Body of pancreas (tissue), 4 donors: ENCODE results near the gene TLL2. TPM values are rescaled to one million over a fixed set of nuclear protein-coding genes. Genes with fewer than 3 reads are reported as not detected.
A peak's percentile ranks its signal among the peaks of the same experiment; 100 is the strongest.

ENCODE experiments used
- ATAC-seq: fragments of 150-250 bp; one replicate; pipeline ENCODE4 v1.9.1; 2016
- DNase-seq, 4 donors: peaks; one replicate each; pipeline ENCODE4 v3.0.0-alpha.2; 2019
- H3K27ac ChIP-seq, 4 donors: fragments of 200-600 bp; sonication (generic); 1 replicate in 3 of 4; 2 replicates in 1 of 4; pipeline versions ENCODE4 v1.5.1 to v1.6.1; 2016 to 2019; ENCODE audit warnings: mild to moderate bottlenecking in 1 of 4, mixed read lengths in 1 of 4, moderate library complexity in 1 of 4
- H3K27me3 ChIP-seq, 2 donors: fragments of 200-600 bp; sonication (generic); one replicate each; pipeline ENCODE4 v1.6.0; 2016; ENCODE audit warnings: mild to moderate bottlenecking in 1 of 2
- H3K36me3 ChIP-seq, 2 donors: fragments of 200-600 bp; sonication (generic); replicated peaks in 1 of 2; 2 replicates each; pipeline ENCODE4 v1.5.1; 2016; ENCODE audit warnings: low read depth in 2 of 2; ENCODE audit not compliant: insufficient read depth in 1 of 2
- H3K4me1 ChIP-seq: fragments of 200-600 bp; sonication (generic); one replicate; pipeline ENCODE4 v1.6.0; 2016
- H3K4me3 ChIP-seq, 2 donors: fragments of 200-600 bp; sonication (generic); 1 replicate in 1 of 2; 2 replicates in 1 of 2; pipeline ENCODE4 v1.5.1; 2016 to 2019
- H3K9me3 ChIP-seq, 3 donors: fragments of 200-600 bp; sonication (generic); 1 replicate in 2 of 3; 2 replicates in 1 of 3; pipeline ENCODE4 v1.5.1; 2016
- CTCF ChIP-seq, 7 experiments: fragments of 450-650 bp in 4 of 7; fragments of 200-600 bp in 3 of 7; sonication (generic) in 3 of 7; IDR thresholded peaks; one replicate each; pipeline ENCODE4 v1.5.1; 2016 to 2019; ENCODE audit warnings: antibody characterized with exemption in 7 of 7
- POLR2A ChIP-seq, 3 donors: fragments of 450-650 bp; IDR thresholded peaks; one replicate each; pipeline ENCODE4 v1.6.1; 2016; ENCODE audit warnings: antibody characterized with exemption in 3 of 3, mild to moderate bottlenecking in 2 of 3
- WGBS, 2 donors: methylation state at CpG; one replicate each; pipeline ENCODE4 v1.1.5; 2017; 5-methylcytosine and 5-hydroxymethylcytosine counted together
- intact Hi-C: fragments of 100-400 bp; cut with DNase I; formaldehyde crosslinking; loops from one replicate; pipeline ENCODE4 v1.15.1; 2023
- total RNA-seq, 2 donors: library from RNA; depleted of rRNA; stranded (reverse); fragments of >200 nt; gene quantifications; one replicate each; pipeline ENCODE4 v1.1.0, GENCODE V29; 2016

TLL2 gene
- total RNA-seq, 2 donors from 2014 or later = not detected

GRCh38 chr10:96416643-96417042 is 97.1 kb downstream of the TLL2 start:
- WGBS, 2 donors = 78 to 80% methylated on average over 7 of the region's 7 CpGs
- no peak overlapping the region for H3K4me3 ChIP-seq
- intact Hi-C loops = no loop called here
- ATAC-seq = no peak
- H3K4me1 ChIP-seq = no peaks in the 10 kb centered on the region
- no peak overlapping the region for H3K27ac ChIP-seq
- peak in 2 of 4 donors; percentile 14 to 26 for DNase-seq
- TF ChIP-seq CTCF (IDR thresholded peaks at IDR 0.05) (no peak), POLR2A (IDR thresholded peaks at IDR 0.05) (no peak)
- H3K9me3 ChIP-seq = no peaks in the 10 kb centered on the region
- H3K36me3 ChIP-seq = no peaks in the 10 kb centered on the region
- H3K27me3 ChIP-seq = no peaks in the 10 kb centered on the region

- WGBS, 2 donors = 90 to 95% methylated on average over 5 of the region's 5 CpGs
- Histone ChIP-seq H3K36me3 (no peaks in the 10 kb centered on the region), H3K4me3 (no peak overlapping the region), H3K27me3 (no peaks in the 10 kb centered on the region), H3K9me3 (no peaks in the 10 kb centered on the region), H3K27ac (no peak overlapping the region), H3K4me1 (no peaks in the 10 kb centered on the region)
- intact Hi-C loops = no loop called here
- DNase-seq (no peak), ATAC-seq (no peak)
- TF ChIP-seq POLR2A (IDR thresholded peaks at IDR 0.05) (no peak), CTCF (IDR thresholded peaks at IDR 0.05) (no peak)
Observed at GRCh38 chr10:96415891-96416554, 97.7 kb downstream of the TLL2 start.

GRCh38 chr10:96415150-96415890 is 98.4 kb downstream of the TLL2 start:
- intact Hi-C loops = no loop called here
- Histone ChIP-seq H3K4me3 (no peak overlapping the region), H3K4me1 (no peaks in the 10 kb centered on the region), H3K27me3 (no peaks in the 10 kb centered on the region), H3K27ac (no peak overlapping the region), H3K9me3 (no peaks in the 10 kb centered on the region), H3K36me3 (no peaks in the 10 kb centered on the region)
- 85 to 89% methylated on average over 1 of the region's 1 CpG for WGBS, 2 donors
- ATAC-seq = no peak
- TF ChIP-seq POLR2A (IDR thresholded peaks at IDR 0.05) = no peak
- TF ChIP-seq CTCF (IDR thresholded peaks at IDR 0.05) = no peak
- DNase-seq = no peak

DNA sequence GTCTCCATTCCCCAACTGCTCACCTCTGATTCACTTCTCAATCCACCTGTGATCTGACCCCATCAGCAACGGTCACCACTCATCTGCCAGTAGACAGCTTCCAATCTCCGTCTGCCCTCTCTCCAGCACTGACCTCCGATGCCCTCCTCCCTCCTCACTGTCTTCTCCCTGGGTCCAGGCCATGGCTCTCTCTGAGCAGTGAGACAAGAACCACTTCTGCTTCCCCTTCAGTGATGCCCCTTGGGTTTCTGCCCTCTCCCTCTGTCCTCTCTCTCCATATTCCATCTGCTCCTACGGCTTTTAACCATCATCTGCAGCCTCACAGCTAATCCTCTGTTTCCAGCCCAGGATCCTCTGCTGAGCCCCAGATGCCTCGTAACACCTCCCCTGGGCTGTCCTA is 99.4 kb downstream of the TLL2 start:
- no peaks in the 10 kb centered on the region for H3K36me3 ChIP-seq
- WGBS, 2 donors = 82 to 84% methylated on average over 5 of the region's 5 CpGs
- TF ChIP-seq CTCF (IDR thresholded peaks at IDR 0.05) (no peak), POLR2A (IDR thresholded peaks at IDR 0.05) (no peak)
- intact Hi-C loops = no loop called here
- ATAC-seq = no peak
- no peak overlapping the region for H3K27ac ChIP-seq
- no peak for DNase-seq
- H3K4me1 ChIP-seq = no peaks in the 10 kb centered on the region
- H3K9me3 ChIP-seq = no peaks in the 10 kb centered on the region
- H3K4me3 ChIP-seq = no peak overlapping the region
- H3K27me3 ChIP-seq = no peaks in the 10 kb centered on the region
